Measurements from ENCODE around the gene FOXP1. TPM values are rescaled to one million over a fixed set of nuclear protein-coding genes. Genes with fewer than 3 reads are reported as not detected.

Gene FOXP1
- total RNA-seq, 1 experiment from 2014 or later = 58.4 TPM

DNA sequence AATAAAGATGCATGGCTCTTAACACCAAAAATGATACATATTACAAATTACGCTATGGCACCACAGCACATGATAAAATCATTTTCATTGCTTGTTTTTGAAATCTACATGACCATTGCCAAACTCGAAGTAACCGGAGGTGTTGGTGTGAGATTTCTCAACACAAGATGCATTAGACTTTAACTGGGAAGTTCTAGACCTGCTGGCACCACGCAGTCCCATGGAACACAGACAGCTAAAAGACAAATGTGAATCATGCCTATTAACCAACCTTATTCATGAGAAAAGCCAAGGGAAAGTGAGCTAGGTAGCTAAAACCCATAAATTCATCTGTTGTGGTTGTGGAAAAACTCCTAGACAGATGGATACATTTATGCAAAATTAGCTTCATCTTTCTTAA, 595.4 kb downstream of the FOXP1 start:
- Histone ChIP-seq H3K36me3 (ENCODE audit: insufficient read depth, low read length, poor library complexity, severe bottlenecking) (peaks cover 20% of the 10 kb centered on the region), H3K4me3 (ENCODE audit: low read depth, low read length, poor library complexity, severe bottlenecking) (no peak overlapping the region), H3K4me1 (ENCODE audit: insufficient read depth, low read length, poor library complexity, severe bottlenecking) (peaks cover 30% of the 10 kb centered on the region), H3K27ac (ENCODE audit: low read depth, low read length, poor library complexity, severe bottlenecking) (peak overlapping the region; percentile 30), H3K9me3 (ENCODE audit: low read depth, low read length, poor library complexity, severe bottlenecking) (no peaks in the 10 kb centered on the region), H3K27me3 (replicated peaks; ENCODE audit: insufficient read depth, low read depth, low read length, poor library complexity) (no peaks in the 10 kb centered on the region)
- ChIA-PET CTCF (no interaction called here), POLR2A (ENCODE audit: low non-redundant PET) (interaction anchor here (0.7 kb wide), 1 partner anchor 15 kb away, joined by 3 read pairs; no protein-coding TSS in a partner anchor)
- intact Hi-C loops (cut with micrococcal nuclease; ENCODE audit: unreplicated experiment) = no loop called here
- no peak for DNase-seq (ENCODE audit: low spot score)
- TF ChIP-seq EZH2 (IDR thresholded peaks at IDR 0.05; ENCODE audit: borderline replicate concordance, low read depth, low read length, poor library complexity, severe bottlenecking) = no peak
- no peak for TF ChIP-seq CTCF (conservative IDR thresholded peaks at IDR 0.05; ENCODE audit: low read depth, low read length)
- no TSS peak for BruUV-seq (replicated peaks)

- Histone ChIP-seq H3K9me3 (ENCODE audit: low read depth, low read length, poor library complexity, severe bottlenecking) (no peaks in the 10 kb centered on the region), H3K36me3 (ENCODE audit: insufficient read depth, low read length, poor library complexity, severe bottlenecking) (peaks cover 20% of the 10 kb centered on the region), H3K27ac (ENCODE audit: low read depth, low read length, poor library complexity, severe bottlenecking) (no peak overlapping the region), H3K4me3 (ENCODE audit: low read depth, low read length, poor library complexity, severe bottlenecking) (no peak overlapping the region), H3K4me1 (ENCODE audit: insufficient read depth, low read length, poor library complexity, severe bottlenecking) (peaks cover 55% of the 10 kb centered on the region), H3K27me3 (replicated peaks; ENCODE audit: insufficient read depth, low read depth, low read length, poor library complexity) (no peaks in the 10 kb centered on the region)
- BruUV-seq (replicated peaks) = no TSS peak
- ChIA-PET CTCF (no interaction called here), POLR2A (ENCODE audit: low non-redundant PET) (no interaction called here)
- intact Hi-C loops (cut with micrococcal nuclease; ENCODE audit: unreplicated experiment) = no loop called here
- DNase-seq (ENCODE audit: low spot score) = no peak
- TF ChIP-seq EZH2 (IDR thresholded peaks at IDR 0.05; ENCODE audit: borderline replicate concordance, low read depth, low read length, poor library complexity, severe bottlenecking) = no peak
- no peak for TF ChIP-seq CTCF (conservative IDR thresholded peaks at IDR 0.05; ENCODE audit: low read depth, low read length)
Observed at GRCh38 chr3:70985572-70985971, 598.0 kb downstream of the FOXP1 start.

- ChIA-PET POLR2A (ENCODE audit: low non-redundant PET) (no interaction called here), CTCF (no interaction called here)
- H3K36me3 ChIP-seq (ENCODE audit: insufficient read depth, low read length, poor library complexity, severe bottlenecking) = peaks cover 20% of the 10 kb centered on the region
- DNase-seq (ENCODE audit: low spot score) = no peak
- intact Hi-C loops (cut with micrococcal nuclease; ENCODE audit: unreplicated experiment) = no loop called here
- TF ChIP-seq CTCF (conservative IDR thresholded peaks at IDR 0.05; ENCODE audit: low read depth, low read length) (no peak), EZH2 (IDR thresholded peaks at IDR 0.05; ENCODE audit: borderline replicate concordance, low read depth, low read length, poor library complexity, severe bottlenecking) (no peak)
- H3K27me3 ChIP-seq (replicated peaks; ENCODE audit: insufficient read depth, low read depth, low read length, poor library complexity) = no peaks in the 10 kb centered on the region
- BruUV-seq (replicated peaks) = no TSS peak
- no peak overlapping the region for H3K27ac ChIP-seq (ENCODE audit: low read depth, low read length, poor library complexity, severe bottlenecking)
- H3K4me3 ChIP-seq (ENCODE audit: low read depth, low read length, poor library complexity, severe bottlenecking) = no peak overlapping the region
- no peaks in the 10 kb centered on the region for H3K9me3 ChIP-seq (ENCODE audit: low read depth, low read length, poor library complexity, severe bottlenecking)
- H3K4me1 ChIP-seq (ENCODE audit: insufficient read depth, low read length, poor library complexity, severe bottlenecking) = peaks cover 52% of the 10 kb centered on the region
Observed at GRCh38 chr3:70984776-70985482, 598.6 kb downstream of the FOXP1 start.
